ENCODE results near the gene FOXS1. TPM values are rescaled to one million over a fixed set of nuclear protein-coding genes. Genes with fewer than 3 reads are reported as not detected.
A peak's percentile ranks its signal among the peaks of the same experiment; 100 is the strongest.

FOXS1 gene
- total RNA-seq, 1 donor from 2014 or later: not detected

GRCh38 chr20:31861135-31861384 lies 15.7 kb upstream of the FOXS1 start:
- Mint-ChIP-seq H3K27ac (no peak overlapping the region), H3K4me3 (ENCODE audit: low read depth) (peak overlapping the region; percentile 68)
- no peak for DNase-seq (ENCODE audit: low spot score, unreplicated experiment)

GRCh38 chr20:31860390-31861134 lies 15.2 kb upstream of the FOXS1 start:
- TF ChIP-seq, protein P1, sequence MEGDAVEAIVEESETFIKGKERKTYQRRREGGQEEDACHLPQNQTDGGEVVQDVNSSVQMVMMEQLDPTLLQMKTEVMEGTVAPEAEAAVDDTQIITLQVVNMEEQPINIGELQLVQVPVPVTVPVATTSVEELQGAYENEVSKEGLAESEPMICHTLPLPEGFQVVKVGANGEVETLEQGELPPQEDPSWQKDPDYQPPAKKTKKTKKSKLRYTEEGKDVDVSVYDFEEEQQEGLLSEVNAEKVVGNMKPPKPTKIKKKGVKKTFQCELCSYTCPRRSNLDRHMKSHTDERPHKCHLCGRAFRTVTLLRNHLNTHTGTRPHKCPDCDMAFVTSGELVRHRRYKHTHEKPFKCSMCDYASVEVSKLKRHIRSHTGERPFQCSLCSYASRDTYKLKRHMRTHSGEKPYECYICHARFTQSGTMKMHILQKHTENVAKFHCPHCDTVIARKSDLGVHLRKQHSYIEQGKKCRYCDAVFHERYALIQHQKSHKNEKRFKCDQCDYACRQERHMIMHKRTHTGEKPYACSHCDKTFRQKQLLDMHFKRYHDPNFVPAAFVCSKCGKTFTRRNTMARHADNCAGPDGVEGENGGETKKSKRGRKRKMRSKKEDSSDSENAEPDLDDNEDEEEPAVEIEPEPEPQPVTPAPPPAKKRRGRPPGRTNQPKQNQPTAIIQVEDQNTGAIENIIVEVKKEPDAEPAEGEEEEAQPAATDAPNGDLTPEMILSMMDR (IDR thresholded peaks at IDR 0.05; ENCODE audit: unreplicated experiment): no peak
- H3K36me3 Mint-ChIP-seq (ENCODE audit: insufficient read depth): no peaks in the 10 kb centered on the region
- H3K4me1 Mint-ChIP-seq (ENCODE audit: low read depth): peaks cover 12% of the 10 kb centered on the region
- H3K27ac Mint-ChIP-seq: no peak overlapping the region
- no peak for DNase-seq (ENCODE audit: low spot score, unreplicated experiment)
- peaks cover 24% of the 10 kb centered on the region for H3K27me3 Mint-ChIP-seq
- H3K9me3 Mint-ChIP-seq (ENCODE audit: low read depth): no peaks in the 10 kb centered on the region
- H3K4me3 Mint-ChIP-seq (ENCODE audit: low read depth): peak overlapping the region; percentile 68

More at GRCh38 chr20:31861135-31861384, 15.7 kb upstream of the FOXS1 start:
- Mint-ChIP-seq H3K9me3 (ENCODE audit: low read depth) (no peaks in the 10 kb centered on the region), H3K27me3 (peaks cover 24% of the 10 kb centered on the region), H3K4me1 (ENCODE audit: low read depth) (peaks cover 12% of the 10 kb centered on the region), H3K36me3 (ENCODE audit: insufficient read depth) (no peaks in the 10 kb centered on the region)
- TF ChIP-seq, protein P1 (IDR thresholded peaks at IDR 0.05; ENCODE audit: unreplicated experiment): no peak

DNA sequence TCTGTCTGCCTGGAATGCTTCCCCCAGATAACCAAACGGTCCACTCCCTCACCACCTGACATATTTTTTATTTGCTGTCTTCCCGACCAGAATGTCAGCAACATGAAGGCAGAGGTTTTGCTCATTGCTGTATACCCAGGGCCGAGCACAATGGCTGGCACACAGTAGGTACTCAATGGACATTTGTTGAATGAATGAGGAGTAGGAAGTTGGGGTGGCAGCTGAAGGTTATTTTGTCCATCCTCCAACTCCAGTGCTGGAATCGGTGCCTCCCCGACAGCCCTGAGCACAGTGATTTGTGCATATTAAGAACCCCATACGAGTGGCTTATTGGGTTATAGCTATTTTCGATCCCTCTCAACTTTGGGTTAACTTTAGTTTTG lies 14.6 kb upstream of the FOXS1 start:
- Mint-ChIP-seq H3K36me3 (ENCODE audit: insufficient read depth) (no peaks in the 10 kb centered on the region), H3K9me3 (ENCODE audit: low read depth) (no peaks in the 10 kb centered on the region), H3K27me3 (peaks cover 24% of the 10 kb centered on the region), H3K27ac (no peak overlapping the region), H3K4me3 (ENCODE audit: low read depth) (peak overlapping the region; percentile 68), H3K4me1 (ENCODE audit: low read depth) (peaks cover 12% of the 10 kb centered on the region)
- TF ChIP-seq, protein P1 (IDR thresholded peaks at IDR 0.05; ENCODE audit: unreplicated experiment): no peak
- no peak for DNase-seq (ENCODE audit: low spot score, unreplicated experiment)

- no peak for DNase-seq (ENCODE audit: low spot score, unreplicated experiment)
- no peak overlapping the region for H3K27ac Mint-ChIP-seq
- TF ChIP-seq, protein P1 (IDR thresholded peaks at IDR 0.05; ENCODE audit: unreplicated experiment): no peak
- H3K4me1 Mint-ChIP-seq (ENCODE audit: low read depth): peaks cover 12% of the 10 kb centered on the region
- no peaks in the 10 kb centered on the region for H3K36me3 Mint-ChIP-seq (ENCODE audit: insufficient read depth)
- H3K27me3 Mint-ChIP-seq: peaks cover 24% of the 10 kb centered on the region
- H3K9me3 Mint-ChIP-seq (ENCODE audit: low read depth): no peaks in the 10 kb centered on the region
- no peak overlapping the region for H3K4me3 Mint-ChIP-seq (ENCODE audit: low read depth)
These were observed 14.0 kb upstream of the FOXS1 start for GRCh38 chr20:31859266-31859997.

DNA sequence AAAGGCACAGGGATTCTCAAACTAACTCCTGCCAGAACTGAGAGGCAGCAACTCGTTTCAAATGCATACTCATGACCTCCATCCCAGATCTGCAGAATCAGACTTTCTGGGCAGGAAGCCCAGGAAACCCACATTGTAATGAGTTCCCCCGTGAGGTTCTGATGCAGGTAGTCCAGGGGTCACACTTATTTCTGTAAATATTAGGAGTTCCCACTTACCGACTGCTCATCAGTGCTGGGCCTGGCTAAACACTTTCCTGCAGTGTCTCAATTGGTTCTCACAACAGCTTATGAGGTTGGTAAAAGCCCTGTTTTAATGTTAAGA lies 13.3 kb upstream of the FOXS1 start:
- H3K4me1 Mint-ChIP-seq (ENCODE audit: low read depth): peaks cover 12% of the 10 kb centered on the region
- peaks cover 27% of the 10 kb centered on the region for H3K27me3 Mint-ChIP-seq
- no peaks in the 10 kb centered on the region for H3K9me3 Mint-ChIP-seq (ENCODE audit: low read depth)
- no peak for DNase-seq (ENCODE audit: low spot score, unreplicated experiment)
- H3K27ac Mint-ChIP-seq: no peak overlapping the region
- TF ChIP-seq, protein P1 (IDR thresholded peaks at IDR 0.05; ENCODE audit: unreplicated experiment): no peak
- H3K4me3 Mint-ChIP-seq (ENCODE audit: low read depth): no peak overlapping the region
- no peaks in the 10 kb centered on the region for H3K36me3 Mint-ChIP-seq (ENCODE audit: insufficient read depth)

Measured in progenitor cell of endocrine pancreas (in vitro differentiated cells).